Stomach (tissue), 4 donors: ENCODE measurements around the gene ANKRD11.

ENCODE experiments used
- CTCF ChIP-seq, 7 experiments: fragments of 450-650 bp in 4 of 7; fragments of 200-600 bp in 3 of 7; sonication (generic) in 3 of 7; IDR thresholded peaks; one replicate each; pipeline ENCODE4 v1.5.1; 2016 to 2019; ENCODE audit warnings: antibody characterized with exemption in 7 of 7, control low read depth in 2 of 7, mild to moderate bottlenecking in 1 of 7
- EP300 ChIP-seq: sonication (generic); formaldehyde crosslinking; IDR thresholded peaks from one replicate; pipeline ENCODE4 v1.6.1; 2017; ENCODE audit warnings: antibody characterized with exemption
- POLR2A ChIP-seq, 4 donors: fragments of 450-650 bp; IDR thresholded peaks; one replicate each; pipeline ENCODE4 v1.6.1; 2016; ENCODE audit warnings: antibody characterized with exemption in 4 of 4, control low read depth in 2 of 4, mild to moderate bottlenecking in 1 of 4, moderate library complexity in 1 of 4
- POLR2AphosphoS5 ChIP-seq, 3 donors: sonication (generic); formaldehyde crosslinking; IDR thresholded peaks; one replicate each; pipeline ENCODE4 v1.6.1; 2016; ENCODE audit warnings: antibody characterized with exemption in 3 of 3

DNA sequence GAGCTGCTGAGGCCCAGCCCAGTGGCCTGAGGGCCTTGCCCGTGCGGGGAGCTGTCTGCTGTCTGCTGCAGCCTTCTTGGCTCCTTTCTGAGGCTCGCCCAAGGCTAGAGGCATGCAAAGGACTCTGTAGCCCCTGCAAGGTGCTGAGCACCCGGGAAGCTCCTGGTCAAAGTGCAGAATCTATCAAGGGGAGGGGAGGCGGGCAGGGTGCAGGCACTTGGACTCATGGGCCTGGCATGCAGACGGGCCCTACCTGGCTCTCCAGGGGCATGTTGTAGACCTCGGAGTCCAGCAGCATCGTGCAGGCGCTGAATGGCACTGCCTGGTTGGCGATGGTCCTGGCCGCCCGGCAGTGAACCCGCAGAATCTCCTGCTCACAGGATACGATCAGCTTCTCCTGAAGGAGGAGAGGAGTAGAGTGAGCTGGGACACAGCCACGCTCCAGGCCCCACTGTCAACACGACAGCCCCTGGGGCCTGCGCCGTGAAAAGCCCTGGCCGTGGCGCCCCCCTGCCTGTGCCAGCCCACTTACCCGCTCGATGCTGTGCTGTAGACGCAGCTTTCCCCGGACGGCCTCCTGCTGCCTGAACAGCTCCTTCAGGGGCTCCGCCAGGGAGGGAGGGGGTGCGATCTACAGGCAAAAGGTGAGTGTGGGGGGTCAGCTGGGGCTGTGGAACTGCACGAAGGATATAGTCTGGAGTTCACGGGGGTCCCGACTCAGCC lies 215.6 kb downstream of the ANKRD11 start:
- TF ChIP-seq POLR2A (IDR thresholded peaks at IDR 0.05) (no peak), POLR2AphosphoS5 (IDR thresholded peaks at IDR 0.05) (no peak), CTCF (IDR thresholded peaks at IDR 0.05) (no peak), EP300 (no peak)
